Measurements from ENCODE around the gene CPB1. TPM values are rescaled to one million over a fixed set of nuclear protein-coding genes. Genes with fewer than 3 reads are reported as not detected.

The CPB1 gene
- total RNA-seq, 1 donor from 2014 or later, result not detected

GRCh38 chr3:148903941-148904340 lies 76.3 kb downstream of the CPB1 start:
- DNase-seq (ENCODE audit: low read depth) (no peak), FAIRE-seq (no peak)
- no peaks in the 10 kb centered on the region for H3K9me3 Mint-ChIP-seq (ENCODE audit: unreplicated experiment)
- TF ChIP-seq CTCF (IDR thresholded peaks at IDR 0.05; ENCODE audit: insufficient read depth, low read depth, low read length) (no peak), EZH2 (IDR thresholded peaks at IDR 0.05; ENCODE audit: insufficient read depth, low read length) (no peak)
- no peak overlapping the region for H3K4me3 ChIP-seq (ENCODE audit: insufficient read depth, low read depth, low read length)
- no peaks in the 10 kb centered on the region for H4K20me1 ChIP-seq (ENCODE audit: insufficient read depth, low read length)
- H3K9me3 ChIP-seq (ENCODE audit: insufficient read depth, low read depth, low read length), result no peaks in the 10 kb centered on the region
- H3K4me1 ChIP-seq (ENCODE audit: insufficient read depth, low read length), result peaks cover 7% of the 10 kb centered on the region
- no peak overlapping the region for H3K4me2 ChIP-seq (ENCODE audit: low read length)
- no peaks in the 10 kb centered on the region for H3K79me2 ChIP-seq (ENCODE audit: insufficient read depth, low read length)
- no peaks in the 10 kb centered on the region for H3K36me3 Mint-ChIP-seq (ENCODE audit: low read depth, unreplicated experiment)
- H3K4me3 Mint-ChIP-seq (ENCODE audit: unreplicated experiment), result no peak overlapping the region
- H3K27ac ChIP-seq (ENCODE audit: low read depth, low read length), result no peak overlapping the region
- H3K27me3 ChIP-seq (ENCODE audit: insufficient read depth, low read length), result no peaks in the 10 kb centered on the region
- H3K9ac ChIP-seq (ENCODE audit: low read length), result no peak overlapping the region
- peaks cover 12% of the 10 kb centered on the region for H3K4me1 Mint-ChIP-seq (ENCODE audit: low read depth, unreplicated experiment)
- no peak overlapping the region for H2AFZ ChIP-seq (ENCODE audit: low read depth, low read length)
- H3K36me3 ChIP-seq (ENCODE audit: insufficient read depth, low read length), result no peaks in the 10 kb centered on the region
- H3K27ac Mint-ChIP-seq (ENCODE audit: unreplicated experiment), result no peak overlapping the region
- H3K27me3 Mint-ChIP-seq (ENCODE audit: low read depth, unreplicated experiment), result peaks cover 3% of the 10 kb centered on the region

DNA sequence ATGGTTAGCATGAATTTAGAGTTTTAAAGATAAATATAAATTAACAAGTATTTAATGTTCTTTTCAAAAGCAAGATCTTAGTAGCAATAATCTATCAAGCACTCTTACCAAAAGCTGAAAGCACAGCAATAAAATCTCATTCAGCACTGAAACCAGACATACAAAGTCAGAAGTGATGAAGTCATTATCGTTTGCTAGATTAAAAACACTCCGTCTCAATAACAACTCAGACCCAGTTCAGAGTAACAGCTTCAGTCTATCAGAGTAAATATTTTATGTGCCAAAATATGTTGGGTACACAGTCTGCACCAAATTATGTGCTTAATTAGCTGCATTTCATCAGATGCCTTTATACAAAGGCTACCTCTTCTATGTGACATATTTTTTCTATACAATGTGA lies 79.1 kb downstream of the CPB1 start:
- H3K27me3 Mint-ChIP-seq (ENCODE audit: low read depth, unreplicated experiment), result peaks cover 3% of the 10 kb centered on the region
- no peak overlapping the region for H3K27ac Mint-ChIP-seq (ENCODE audit: unreplicated experiment)
- no peak for TF ChIP-seq EZH2 (IDR thresholded peaks at IDR 0.05; ENCODE audit: insufficient read depth, low read length)
- no peak for TF ChIP-seq CTCF (IDR thresholded peaks at IDR 0.05; ENCODE audit: insufficient read depth, low read depth, low read length)
- DNase-seq (ENCODE audit: low read depth), result no peak
- H3K9me3 Mint-ChIP-seq (ENCODE audit: unreplicated experiment), result no peaks in the 10 kb centered on the region
- no peaks in the 10 kb centered on the region for H3K36me3 Mint-ChIP-seq (ENCODE audit: low read depth, unreplicated experiment)
- peaks cover 7% of the 10 kb centered on the region for H3K4me1 ChIP-seq (ENCODE audit: insufficient read depth, low read length)
- no peak overlapping the region for H2AFZ ChIP-seq (ENCODE audit: low read depth, low read length)
- H3K36me3 ChIP-seq (ENCODE audit: insufficient read depth, low read length), result no peaks in the 10 kb centered on the region
- H3K4me1 Mint-ChIP-seq (ENCODE audit: low read depth, unreplicated experiment), result peaks cover 12% of the 10 kb centered on the region
- no peak for FAIRE-seq
- H3K27me3 ChIP-seq (ENCODE audit: insufficient read depth, low read length), result no peaks in the 10 kb centered on the region
- H3K4me3 ChIP-seq (ENCODE audit: insufficient read depth, low read depth, low read length), result no peak overlapping the region
- H3K9me3 ChIP-seq (ENCODE audit: insufficient read depth, low read depth, low read length), result no peaks in the 10 kb centered on the region
- H4K20me1 ChIP-seq (ENCODE audit: insufficient read depth, low read length), result no peaks in the 10 kb centered on the region
- no peak overlapping the region for H3K9ac ChIP-seq (ENCODE audit: low read length)
- H3K27ac ChIP-seq (ENCODE audit: low read depth, low read length), result no peak overlapping the region
- no peaks in the 10 kb centered on the region for H3K79me2 ChIP-seq (ENCODE audit: insufficient read depth, low read length)
- H3K4me2 ChIP-seq (ENCODE audit: low read length), result no peak overlapping the region
- no peak overlapping the region for H3K4me3 Mint-ChIP-seq (ENCODE audit: unreplicated experiment)

Other genes starting within 250 kb of the CPB1 start
- gene AGTR1, start 129.9 kb upstream of the CPB1 start, total RNA-seq, result 0.61 and 0.91 TPM in 2 replicates
- gene CPA3, start 37.5 kb downstream of the CPB1 start, total RNA-seq, result not detected in 2 replicates
- gene GYG1, start 163.7 kb downstream of the CPB1 start, total RNA-seq, result 38.1 and 41.9 TPM in 2 replicates